ENCODE results near the gene PARP12.

The PARP12 gene

GRCh38 chr7:140034421-140034820, 28.3 kb downstream of the PARP12 start:
- no peak for DNase-seq

GRCh38 chr7:140033779-140034363, 28.9 kb downstream of the PARP12 start:
- DNase-seq: no peak

GRCh38 chr7:140033036-140033435, 29.7 kb downstream of the PARP12 start:
- no peak for DNase-seq

GRCh38 chr7:140031364-140031763, 31.4 kb downstream of the PARP12 start:
- no peak for DNase-seq

DNA sequence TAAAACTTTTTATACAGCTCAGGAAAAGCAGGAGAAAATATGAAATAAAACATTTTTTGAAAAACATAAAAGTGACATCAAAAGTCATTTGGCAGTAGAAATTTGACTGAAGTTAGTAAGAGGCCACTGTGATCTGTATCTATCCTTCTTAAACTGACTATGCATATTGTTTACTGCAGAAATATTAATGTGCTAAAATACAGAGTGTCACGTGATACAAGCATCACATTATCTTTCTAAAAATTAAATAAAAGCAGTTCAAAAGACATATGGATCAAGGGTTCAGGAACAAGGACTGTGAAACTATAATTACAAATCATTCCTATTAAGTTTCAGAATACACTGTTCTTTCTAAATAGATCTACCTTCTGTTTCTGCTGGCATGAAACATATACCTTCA, 33.7 kb downstream of the PARP12 start:
- DNase-seq: no peak

DNA sequence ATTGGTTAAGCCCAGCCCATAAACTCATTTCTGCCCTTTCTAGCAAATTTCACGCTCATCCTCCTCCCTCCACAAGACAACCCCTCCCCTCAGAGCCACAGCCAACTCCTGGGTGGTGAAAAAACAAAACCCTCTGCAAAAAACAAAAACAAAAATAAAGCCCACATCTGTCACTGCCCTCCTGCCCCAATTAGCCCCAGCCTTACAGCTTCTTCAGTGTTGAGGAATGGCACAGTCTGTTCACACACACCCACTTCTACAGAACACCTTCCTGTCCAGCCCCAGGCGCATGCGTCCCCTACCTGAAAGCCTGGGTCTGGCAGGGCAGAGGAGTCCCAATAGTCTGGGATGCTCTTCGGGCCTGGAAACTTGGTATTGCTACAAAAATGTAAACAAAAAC, 34.4 kb downstream of the PARP12 start:
- DNase-seq: no peak

DNA sequence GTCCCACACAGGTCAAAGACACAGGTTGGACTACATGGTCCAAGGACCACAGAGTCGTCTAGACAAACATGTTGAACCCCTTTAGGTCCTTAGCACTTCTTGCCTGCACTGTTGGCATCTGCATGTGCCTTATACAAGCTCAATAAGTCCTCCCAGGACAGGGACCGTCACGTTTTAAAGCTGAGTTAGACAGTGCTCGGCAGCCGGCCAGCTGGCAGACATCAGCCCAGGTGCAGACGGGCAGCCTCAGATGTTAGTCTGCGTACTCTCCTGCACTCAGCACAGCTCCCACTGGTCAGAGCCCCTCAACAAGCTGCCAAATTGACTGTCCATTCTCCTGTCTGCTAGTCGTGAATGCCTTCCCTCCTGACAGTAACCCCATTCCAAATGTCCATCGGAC, 34.9 kb downstream of the PARP12 start:
- DNase-seq: no peak

- DNase-seq: no peak
Observed at GRCh38 chr7:140026935-140027334, 35.8 kb downstream of the PARP12 start.

- no peak for DNase-seq
Observed at GRCh38 chr7:140025814-140026433, 36.8 kb downstream of the PARP12 start.

- DNase-seq: no peak
Observed at GRCh38 chr7:140025241-140025640, 37.5 kb downstream of the PARP12 start.

DNA sequence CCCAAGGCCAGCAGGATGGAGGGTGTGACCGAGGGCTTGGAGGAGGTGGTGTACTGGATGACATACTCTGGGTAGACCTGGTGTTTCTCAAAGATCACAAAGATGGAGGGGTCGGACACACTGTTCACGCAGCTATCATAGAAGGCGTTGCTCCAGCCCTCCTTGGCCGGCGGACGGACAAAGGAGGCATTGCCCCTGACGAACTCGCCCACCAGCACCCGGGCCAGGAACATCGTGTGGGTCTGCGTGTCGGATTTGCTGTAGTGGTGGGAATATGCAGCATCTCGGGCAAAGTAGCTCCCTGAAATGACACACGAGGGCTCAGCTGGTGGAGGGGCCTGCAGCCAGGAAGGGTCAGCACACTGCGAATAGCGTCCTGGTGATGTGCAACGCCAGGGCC, 38.2 kb downstream of the PARP12 start:
- DNase-seq: no peak

DNA sequence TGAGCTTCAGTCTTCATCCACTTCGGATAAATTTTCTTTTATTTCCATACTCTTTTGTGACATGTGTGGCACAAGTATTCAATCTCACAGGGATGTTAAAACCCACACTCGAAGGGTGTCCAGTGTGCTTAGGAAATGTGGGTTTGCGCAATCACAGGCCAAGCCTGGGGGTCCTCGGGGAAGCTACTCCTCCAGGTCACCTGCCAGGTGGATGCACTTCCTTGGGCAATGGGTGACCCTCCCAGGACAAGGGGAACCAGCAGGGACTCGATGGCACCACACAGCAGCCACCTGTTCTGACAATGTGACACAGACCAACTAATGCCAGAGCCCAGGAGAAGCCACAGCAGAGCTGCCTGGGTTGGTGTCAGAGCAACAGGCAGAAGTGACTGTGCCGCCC, 39.0 kb downstream of the PARP12 start:
- DNase-seq: no peak

GRCh38 chr7:140022582-140023211, 40.1 kb downstream of the PARP12 start:
- no peak for DNase-seq

DNA sequence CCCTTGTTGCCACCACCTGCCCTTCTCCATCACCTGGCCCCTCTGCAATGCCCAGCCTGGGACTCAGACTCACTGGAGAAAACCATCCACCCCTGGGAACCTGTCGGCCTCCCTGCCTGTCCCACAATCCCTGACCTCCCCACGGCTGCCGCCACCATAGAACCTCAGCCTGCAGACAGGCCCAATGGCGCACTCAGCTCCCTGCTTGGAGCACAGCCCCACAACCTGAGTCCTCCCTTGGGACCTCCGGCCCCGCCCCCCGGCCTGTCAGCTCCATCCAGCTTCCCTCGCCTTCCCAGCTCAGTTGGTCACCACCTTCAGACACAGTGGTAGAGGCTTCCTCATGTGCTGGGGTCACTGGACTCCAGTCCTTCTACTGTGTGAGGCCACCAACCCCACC, 41.1 kb downstream of the PARP12 start:
- no peak for DNase-seq

GRCh38 chr7:140019606-140020005, 43.1 kb downstream of the PARP12 start:
- DNase-seq: no peak

DNA sequence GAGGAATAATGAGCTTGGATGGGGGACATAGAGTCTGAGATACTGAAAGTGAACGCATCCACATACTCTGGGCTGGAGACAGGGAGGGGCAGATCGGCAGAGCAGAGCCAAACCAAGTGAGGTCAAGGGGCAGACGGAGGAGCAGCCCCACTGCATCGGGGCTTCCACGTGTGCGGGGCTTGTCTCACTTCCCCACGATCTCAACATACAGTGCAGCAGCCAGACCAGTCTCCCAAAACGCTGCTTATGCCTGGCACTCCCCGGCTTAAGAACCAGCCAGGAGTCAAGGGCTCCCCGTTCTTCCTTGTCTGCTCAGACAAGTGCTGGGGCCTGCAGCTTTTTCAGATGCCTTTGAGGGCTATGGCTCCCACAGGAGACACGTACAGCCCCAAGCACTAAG, 43.6 kb downstream of the PARP12 start:
- DNase-seq: no peak

DNA sequence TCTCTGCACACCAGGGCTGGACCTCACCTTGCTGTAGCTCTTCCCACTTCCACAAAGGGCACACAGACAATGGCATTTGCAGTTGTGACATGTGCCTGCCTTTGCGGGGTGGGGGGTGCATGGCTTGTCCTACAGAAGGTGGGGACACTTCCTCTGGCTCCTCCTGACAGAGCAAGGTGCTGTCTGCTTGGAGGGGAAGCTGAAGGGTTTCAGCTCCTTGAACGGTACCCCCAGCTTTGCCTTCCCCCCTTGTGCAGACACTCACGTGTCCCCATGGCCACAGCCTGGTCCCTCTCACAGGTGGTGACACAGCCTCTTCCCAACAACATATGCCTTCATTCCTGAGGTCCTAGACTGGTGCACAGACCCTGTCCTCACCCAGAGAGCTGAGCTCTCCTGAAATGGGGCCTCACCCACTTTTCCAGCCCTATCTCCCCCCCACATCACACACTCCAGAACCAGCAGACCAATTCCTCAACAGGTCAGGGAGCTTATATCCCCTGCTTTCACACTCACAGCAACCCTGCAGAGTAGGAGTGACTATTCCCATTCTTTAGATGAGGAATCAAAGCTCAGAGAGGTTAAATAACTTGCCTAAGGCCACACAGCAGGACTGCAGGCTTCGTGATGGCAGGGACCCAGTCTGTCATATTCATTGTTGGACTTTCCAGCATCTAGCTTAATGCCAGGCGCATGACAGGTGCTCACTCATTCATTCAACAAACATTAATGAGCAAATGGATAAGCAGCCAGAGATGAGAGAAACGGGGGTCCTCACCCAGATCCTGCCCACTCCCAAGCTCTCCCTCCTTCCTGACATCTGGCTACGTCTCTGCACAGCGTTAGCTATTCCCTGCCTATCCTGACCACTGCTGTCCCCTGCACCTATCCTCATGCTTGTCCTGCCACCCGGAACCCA, 44.4 kb downstream of the PARP12 start:
- no peak for DNase-seq

- no peak for DNase-seq
Observed at GRCh38 chr7:140017543-140017942, 45.2 kb downstream of the PARP12 start.

- DNase-seq: no peak
Observed at GRCh38 chr7:140017034-140017433, 45.7 kb downstream of the PARP12 start.

DNA sequence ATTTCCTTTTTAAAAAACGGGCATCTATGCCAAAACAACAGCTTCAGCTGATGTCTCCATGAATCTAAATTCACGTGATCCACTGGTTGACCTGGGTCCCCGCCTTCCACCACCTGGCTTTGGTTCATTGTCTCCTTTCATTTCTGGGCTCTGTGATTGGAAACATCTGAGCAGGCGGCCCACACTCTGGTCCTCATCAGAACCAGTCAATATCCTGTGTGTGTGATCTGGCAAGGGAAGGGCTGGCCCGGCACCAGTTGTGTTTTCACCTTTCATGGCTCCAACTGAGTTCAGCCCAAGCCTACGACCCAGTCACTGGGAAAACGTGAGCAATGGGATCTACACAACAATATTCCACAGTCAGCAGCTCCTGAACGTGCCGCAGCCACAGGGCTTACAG, 46.2 kb downstream of the PARP12 start:
- no peak for DNase-seq

- DNase-seq: no peak
Observed at GRCh38 chr7:140015471-140015970, 47.2 kb downstream of the PARP12 start.

DNA sequence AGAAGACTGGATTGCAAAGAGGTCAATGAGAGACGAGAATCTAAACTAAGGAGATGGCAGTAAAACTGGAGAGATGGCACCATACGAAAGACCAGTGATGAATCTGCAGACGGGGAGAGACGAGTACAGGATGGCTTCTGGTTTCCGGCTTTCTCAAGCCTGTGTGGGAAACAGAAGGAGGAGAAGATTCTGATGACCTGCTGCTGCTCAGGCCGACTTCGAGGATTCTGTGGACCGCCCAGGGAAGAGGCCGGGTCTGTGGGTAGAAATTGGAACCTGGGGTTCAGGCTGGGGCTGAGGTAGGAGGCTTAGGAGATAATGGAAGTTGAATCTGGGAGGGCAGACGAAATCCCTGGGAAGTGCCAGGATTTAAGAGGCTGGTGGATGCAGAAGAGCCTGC, 48.6 kb downstream of the PARP12 start:
- DNase-seq: no peak

GRCh38 chr7:140013676-140014075, 49.1 kb downstream of the PARP12 start:
- DNase-seq: no peak
